Keratinocyte (primary cell): ENCODE data around the gene KLF16.

Experiments
- CTCF ChIP-seq, 3 experiments: IDR thresholded peaks in 1 of 3; conservative IDR thresholded peaks in 1 of 3; optimal IDR thresholded peaks in 1 of 3; 2 replicates in 2 of 3; 3 replicates in 1 of 3; pipeline versions ENCODE3 to v1.5.1; 2011; ENCODE audit warnings: low read length in 3 of 3, mild to moderate bottlenecking in 3 of 3, moderate library complexity in 2 of 3, control low read depth in 1 of 3, inconsistent platforms in 1 of 3; ENCODE audit not compliant: insufficient read depth in 2 of 3; ENCODE audit errors: extremely low read depth in 1 of 3
- EZH2 ChIP-seq: IDR thresholded peaks from one replicate; pipeline ENCODE4 v1.6.1; 2012; ENCODE audit warnings: inconsistent platforms, mild to moderate bottlenecking, low read length, moderate library complexity

- TF ChIP-seq CTCF (optimal IDR thresholded peaks at IDR 0.05 in 1 of 3, IDR thresholded peaks at IDR 0.05 in 1 of 3, conservative IDR thresholded peaks at IDR 0.05 in 1 of 3; ENCODE audit: extremely low read depth in 1 of 3, insufficient read depth in 2 of 3, low read length in 3 of 3) (no peak), EZH2 (no peak)
Observed at GRCh38 chr19:1830978-1831377, 32.4 kb downstream of the KLF16 start.
